Natural killer cell (primary cell): ENCODE data around the gene GNLY. TPM values are rescaled to one million over a fixed set of nuclear protein-coding genes. Genes with fewer than 3 reads are reported as not detected.

Source experiments
- ATAC-seq, 3 donors: fragments of 150-1000 bp in 2 of 3; fragments of 200-7000 bp in 1 of 3; cut with Tn5 transposase; 1 replicate in 1 of 3; 2 replicates in 2 of 3; pipeline ENCODE4 v1.10.0; 2021; ENCODE audit warnings: mild to moderate bottlenecking in 2 of 3, moderate library complexity in 2 of 3
- DNase-seq, 2 donors: peaks; one replicate each; pipeline versions ENCODE4 v3.0.0 to v3.0.0-alpha.2; 2013 to 2021; ENCODE audit warnings: mixed read lengths in 1 of 2
- H3K27ac ChIP-seq: one replicate; pipeline ENCODE4 v1.5.1; 2013; ENCODE audit warnings: mild to moderate bottlenecking, low read length
- H3K27me3 ChIP-seq: one replicate; pipeline ENCODE4 v1.6.1; 2013; ENCODE audit warnings: low read length; ENCODE audit not compliant: control insufficient read depth, insufficient read depth
- H3K36me3 ChIP-seq: one replicate; pipeline ENCODE4 v1.6.1; 2013; ENCODE audit warnings: low read length; ENCODE audit not compliant: control insufficient read depth, insufficient read depth
- H3K4me1 ChIP-seq: one replicate; pipeline ENCODE4 v1.6.1; 2013; ENCODE audit warnings: low read length; ENCODE audit not compliant: control insufficient read depth, insufficient read depth
- H3K4me3 ChIP-seq: one replicate; pipeline ENCODE4 v1.5.1; 2013; ENCODE audit warnings: low read length
- H3K9me3 ChIP-seq: one replicate; pipeline ENCODE4 v1.6.1; 2013; ENCODE audit warnings: low read length; ENCODE audit not compliant: control insufficient read depth, insufficient read depth
- H3K27ac Mint-ChIP-seq, 2 donors: one replicate each; pipeline ENCODE4 v1.8.0; 2022; ENCODE audit warnings: mild to moderate bottlenecking in 2 of 2, mixed read lengths in 2 of 2, moderate library complexity in 1 of 2
- H3K27me3 Mint-ChIP-seq, 2 donors: one replicate each; pipeline ENCODE4 v1.8.0; 2022; ENCODE audit warnings: low read depth in 2 of 2, mixed read lengths in 2 of 2
- H3K36me3 Mint-ChIP-seq: one replicate; pipeline ENCODE4 v1.8.0; 2022; ENCODE audit warnings: mixed read lengths
- H3K4me1 Mint-ChIP-seq, 2 donors: one replicate each; pipeline ENCODE4 v1.8.0; 2022; ENCODE audit warnings: mixed read lengths in 2 of 2
- H3K4me3 Mint-ChIP-seq: one replicate; pipeline ENCODE4 v1.8.0; 2022; ENCODE audit warnings: mild to moderate bottlenecking, moderate library complexity, mixed read lengths
- H3K9me3 Mint-ChIP-seq, 2 donors: one replicate each; pipeline ENCODE4 v1.8.0; 2022; ENCODE audit warnings: mixed read lengths in 2 of 2
- CTCF ChIP-seq: fragments of 200-600 bp; IDR thresholded peaks from one replicate; pipeline ENCODE4 v1.8.0; 2022; ENCODE audit warnings: antibody characterized with exemption
- WGBS: methylation state at CpG from one replicate; pipeline ENCODE4 v1.1.7; 2013; ENCODE audit warnings: missing lambda C conversion rate; ENCODE audit not compliant: insufficient coverage; 5-methylcytosine and 5-hydroxymethylcytosine counted together
- intact Hi-C: fragments of 100-400 bp; cut with micrococcal nuclease; formaldehyde crosslinking; loops from one replicate; pipeline ENCODE4 v1.14.2; 2022
- total RNA-seq, 4 donors: library from RNA; stranded (reverse); fragments of 120-200 nt in 1 of 4; gene quantifications; one replicate each; pipeline versions ENCODE4 v1.2.3 to v1.2.4, GENCODE V29; 2013 to 2022

The GNLY gene
- total RNA-seq, 3 donors from 2014 or later (not counting 1 experiment from before 2014, with no cell fraction given): 4,938 to 8,199 (median 6,542) TPM

GRCh38 chr2:85747441-85747840 is 53.3 kb downstream of the GNLY start:
- intact Hi-C loops: no loop called here
- Mint-ChIP-seq H3K27me3 (peaks cover 48 to 65% of the 10 kb centered on the region in 2 donors), H3K4me1 (peaks cover 0 to 6% of the 10 kb centered on the region in 2 donors), H3K9me3 (no peaks in the 10 kb centered on the region), H3K36me3 (no peaks in the 10 kb centered on the region), H3K27ac (no peak overlapping the region), H3K4me3 (no peak overlapping the region)
- Histone ChIP-seq H3K4me3 (no peak overlapping the region), H3K27ac (no peak overlapping the region), H3K36me3 (no peaks in the 10 kb centered on the region), H3K9me3 (no peaks in the 10 kb centered on the region), H3K27me3 (peaks cover 13% of the 10 kb centered on the region), H3K4me1 (peaks cover 17% of the 10 kb centered on the region)
- no peak for TF ChIP-seq CTCF
- no peak for DNase-seq
- WGBS: 89% methylated on average over 3 of the region's 3 CpGs
- ATAC-seq: no peak

- intact Hi-C loops: no loop called here
- Mint-ChIP-seq H3K36me3 (no peaks in the 10 kb centered on the region), H3K4me1 (peaks cover 0 to 8% of the 10 kb centered on the region in 2 donors), H3K27me3 (peaks cover 43 to 65% of the 10 kb centered on the region in 2 donors), H3K9me3 (no peaks in the 10 kb centered on the region), H3K4me3 (no peak overlapping the region), H3K27ac (no peak overlapping the region)
- H3K9me3 ChIP-seq: no peaks in the 10 kb centered on the region
- no peak for DNase-seq
- H3K4me3 ChIP-seq: no peak overlapping the region
- H3K4me1 ChIP-seq: peaks cover 19% of the 10 kb centered on the region
- peaks cover 20% of the 10 kb centered on the region for H3K27me3 ChIP-seq
- no peak for ATAC-seq
- WGBS: 65% methylated on average over 8 of the region's 9 CpGs
- TF ChIP-seq CTCF: no peak
- no peaks in the 10 kb centered on the region for H3K36me3 ChIP-seq
- H3K27ac ChIP-seq: no peak overlapping the region
Measured at GRCh38 chr2:85748039-85748734, 54.0 kb downstream of the GNLY start.

Other genes starting within 250 kb of the GNLY start
- gene MAT2A, start 155.2 kb upstream of the GNLY start, total RNA-seq: 100 to 1,000 TPM; 116 to 141 (median 135) TPM
- 10 to 100 TPM; 21.3 to 21.7 (median 21.4) TPM for gene GGCX, start 132.9 kb upstream of the GNLY start, total RNA-seq
- gene VAMP8, start 116.8 kb upstream of the GNLY start, total RNA-seq: 100 to 1,000 TPM; 105 to 116 (median 111) TPM
- 10 to 100 TPM; 35.0 to 50.7 (median 36.7) TPM for gene VAMP5, start 109.9 kb upstream of the GNLY start, total RNA-seq
- 10 to 100 TPM; 65.0 to 75.0 (median 66.7) TPM for gene RNF181, start 98.6 kb upstream of the GNLY start, total RNA-seq
- 10 to 100 TPM; 10.4 to 13.3 (median 10.9) TPM for gene TMEM150A, start 91.7 kb upstream of the GNLY start, total RNA-seq
- gene C2orf68, start 82.3 kb upstream of the GNLY start, total RNA-seq: 10 to 100 TPM; 36.4 to 60.8 (median 48.4) TPM
- gene USP39, start 78.2 kb upstream of the GNLY start, total RNA-seq: 10 to 100 TPM; 49.6 to 68.5 (median 63.2) TPM
- not detected for gene SFTPB, start 26.2 kb upstream of the GNLY start, total RNA-seq
- under 1 TPM in 1 of 3 donors, not detected in 2; 0.23 TPM for gene ATOH8, start 59.6 kb downstream of the GNLY start, total RNA-seq
- gene ST3GAL5, start 194.6 kb downstream of the GNLY start, total RNA-seq: 10 to 100 TPM; 54.6 to 72.4 (median 66.1) TPM